K562 (cell line): ENCODE measurements around the gene CYB5R4. TPM values are rescaled to one million over a fixed set of nuclear protein-coding genes. Genes with fewer than 3 reads are reported as not detected.

Experiments
- ATF4 ChIP-seq: fragments of 450-650 bp; formaldehyde crosslinking; IDR thresholded peaks from 2 replicates; pipeline ENCODE4 v1.4.0; 2022; ENCODE audit warnings: mild to moderate bottlenecking, moderate library complexity
- BACH1 ChIP-seq: fragments of 200-800 bp; sonication (Bioruptor generic); IDR thresholded peaks from 2 replicates; pipeline ENCODE4 v1.6.1; 2016; ENCODE audit warnings: missing genetic modification characterization, missing compliant biosample characterization
- CBFA2T2 ChIP-seq: fragments of 450-650 bp; conservative IDR thresholded peaks from 2 replicates; pipeline ENCODE4 v1.6.1; 2017; ENCODE audit warnings: mild to moderate bottlenecking
- E4F1 ChIP-seq: fragments of 250-450 bp; sonication (Bioruptor Pico); IDR thresholded peaks from 2 replicates; pipeline ENCODE4 v1.5.0; 2021; ENCODE audit warnings: mild to moderate bottlenecking, borderline replicate concordance
- FOSL1 ChIP-seq: fragments of 200-800 bp; sonication (Bioruptor generic); conservative IDR thresholded peaks from 2 replicates; pipeline ENCODE4 v1.6.1; 2016; ENCODE audit warnings: missing genetic modification characterization, missing compliant biosample characterization
- FOXK1 ChIP-seq: sonication (generic); formaldehyde crosslinking; IDR thresholded peaks from 2 replicates; pipeline ENCODE4 v1.8.0; 2022; ENCODE audit warnings: missing genetic modification reagents, mild to moderate bottlenecking, borderline replicate concordance
- MAFF ChIP-seq: IDR thresholded peaks from 2 replicates; pipeline ENCODE4 v1.6.1; 2012; ENCODE audit warnings: low read length, improper control_type of control experiment
- SAFB ChIP-seq: fragments of 200-400 bp; formaldehyde crosslinking; IDR thresholded peaks from 2 replicates; pipeline ENCODE4 v1.6.1; 2017; ENCODE audit warnings: low read depth, low read length, borderline replicate concordance
- SIX5 ChIP-seq, 2 experiments: IDR thresholded peaks; 2 replicates each; pipeline ENCODE4 v1.6.1; 2011; ENCODE audit warnings: low read length in 2 of 2, borderline replicate concordance in 1 of 2, low read depth in 1 of 2, mild to moderate bottlenecking in 1 of 2, moderate library complexity in 1 of 2; ENCODE audit not compliant: insufficient read depth in 1 of 2
- TAL1 ChIP-seq: fragments of 450-650 bp; IDR thresholded peaks from 2 replicates; pipeline ENCODE4 v1.6.1; 2016; ENCODE audit warnings: mild to moderate bottlenecking
- XRCC4 ChIP-seq: IDR thresholded peaks from one replicate; pipeline ENCODE4 v1.6.1; 2011; ENCODE audit not compliant: insufficient read depth, insufficient read length; ENCODE audit errors: extremely low read depth
- ZFP91 ChIP-seq: sonication (generic); formaldehyde crosslinking; IDR thresholded peaks from 2 replicates; pipeline ENCODE4 v1.8.0; 2022; ENCODE audit warnings: mild to moderate bottlenecking, missing genetic modification reagents
- ZNF140 ChIP-seq: fragments of 250-450 bp; sonication (Bioruptor Pico); IDR thresholded peaks from 2 replicates; pipeline ENCODE4 v1.8.0; 2021; ENCODE audit warnings: moderate library complexity, mild to moderate bottlenecking, inconsistent platforms
- ZNF280A ChIP-seq: fragments of 450-650 bp; IDR thresholded peaks from 2 replicates; pipeline ENCODE4 v1.6.1; 2018; ENCODE audit warnings: mild to moderate bottlenecking, low read depth; ENCODE audit not compliant: partially characterized antibody
- polyA plus RNA-seq, 8 experiments: library from polyadenylated mRNA; depleted of rRNA in 4 of 8; stranded (reverse) in 5 of 8; unstranded in 3 of 8; fragments of >200 nt; fragmentation: Nextera tagmentation in 2 of 8; fragmentation: Illumina TruSeq in 1 of 8; extraction: Ambion mirVana in 2 of 8; extraction: Trizol in 1 of 8; gene quantifications; 2 replicates each; pipeline versions ENCODE4 v1.2.1 to v1.2.3, GENCODE V29; 2011 to 2014; ENCODE audit warnings: inconsistent platforms in 1 of 8, missing spikeins in 1 of 8
- total RNA-seq, 7 experiments: library from RNA; depleted of rRNA in 6 of 7; stranded (reverse); fragments of >200 nt in 6 of 7; fragmentation: Illumina TruSeq in 2 of 7; extraction: Trizol in 2 of 7; gene quantifications; 2 replicates each; pipeline versions ENCODE4 v1.2.1 to v1.2.3, GENCODE V29; 2011 to 2021; ENCODE audit warnings: low replicate concordance in 1 of 7
- TF ChIP-seq, protein P1 (sequence below), 2 experiments: fragments of 450-650 bp in 1 of 2; sonication (generic) in 1 of 2; formaldehyde crosslinking in 1 of 2; IDR thresholded peaks in 1 of 2; conservative IDR thresholded peaks in 1 of 2; 2 replicates each; pipeline versions ENCODE4 v1.6.1 to v1.8.1; 2016 to 2023; ENCODE audit warnings: mild to moderate bottlenecking in 2 of 2, moderate library complexity in 2 of 2, inconsistent platforms in 1 of 2, missing genetic modification reagents in 1 of 2
- TF ChIP-seq, protein P2 (sequence below): fragments of 250-450 bp; sonication (Bioruptor Pico); IDR thresholded peaks from 2 replicates; pipeline ENCODE4 v1.5.0; 2021
- TF ChIP-seq, protein P3 (sequence below): fragments of 250-450 bp; sonication (Bioruptor Pico); IDR thresholded peaks from 2 replicates; pipeline ENCODE4 v1.4.0; 2020; ENCODE audit warnings: mild to moderate bottlenecking, moderate library complexity

CYB5R4 gene
- total and polyA plus RNA-seq, 9 of the 15 experiments (the other 6 are each of a cell fraction or from before 2014, with no cell fraction given), result 5.9 to 23.1 (median 19.0) TPM

DNA sequence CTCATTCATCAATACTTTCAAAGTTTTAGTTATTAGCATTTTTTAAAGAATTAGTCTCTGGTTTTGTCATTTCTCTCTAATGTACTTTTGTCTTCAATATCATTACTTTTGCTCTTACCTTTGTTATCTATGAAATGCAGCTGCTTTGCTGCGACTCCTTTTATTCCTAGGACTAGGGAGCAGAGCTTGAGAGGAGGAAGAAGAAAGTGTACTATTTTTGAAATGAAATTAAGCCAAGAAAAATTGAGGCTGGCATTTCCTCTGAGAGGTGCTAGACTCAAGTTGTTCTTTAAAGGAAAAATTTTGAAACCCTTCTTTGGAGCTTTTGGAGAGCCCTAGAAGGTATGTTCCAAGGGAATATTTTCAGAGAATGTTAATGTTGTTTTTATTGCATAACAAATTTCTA is 125.8 kb downstream of the CYB5R4 start (continued):
- TF ChIP-seq, protein P1, sequence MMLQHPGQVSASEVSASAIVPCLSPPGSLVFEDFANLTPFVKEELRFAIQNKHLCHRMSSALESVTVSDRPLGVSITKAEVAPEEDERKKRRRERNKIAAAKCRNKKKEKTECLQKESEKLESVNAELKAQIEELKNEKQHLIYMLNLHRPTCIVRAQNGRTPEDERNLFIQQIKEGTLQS (IDR thresholded peaks at IDR 0.05), result no peak
- TF ChIP-seq, protein P1 (CRISPR knock-in tag; conservative IDR thresholded peaks at IDR 0.05), result no peak
- TF ChIP-seq, protein P2, sequence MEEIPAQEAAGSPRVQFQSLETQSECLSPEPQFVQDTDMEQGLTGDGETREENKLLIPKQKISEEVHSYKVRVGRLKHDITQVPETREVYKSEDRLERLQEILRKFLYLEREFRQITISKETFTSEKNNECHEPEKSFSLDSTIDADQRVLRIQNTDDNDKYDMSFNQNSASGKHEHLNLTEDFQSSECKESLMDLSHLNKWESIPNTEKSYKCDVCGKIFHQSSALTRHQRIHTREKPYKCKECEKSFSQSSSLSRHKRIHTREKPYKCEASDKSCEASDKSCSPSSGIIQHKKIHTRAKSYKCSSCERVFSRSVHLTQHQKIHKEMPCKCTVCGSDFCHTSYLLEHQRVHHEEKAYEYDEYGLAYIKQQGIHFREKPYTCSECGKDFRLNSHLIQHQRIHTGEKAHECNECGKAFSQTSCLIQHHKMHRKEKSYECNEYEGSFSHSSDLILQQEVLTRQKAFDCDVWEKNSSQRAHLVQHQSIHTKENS, result no peak
- TF ChIP-seq ZFP91 (CRISPR knock-in tag), result no peak
- TF ChIP-seq MAFF, result no peak
- no peak for TF ChIP-seq ZNF140
- no peak for TF ChIP-seq ATF4 (CRISPR knock-in tag)
- TF ChIP-seq XRCC4, result no peak
- TF ChIP-seq FOXK1 (CRISPR knock-in tag), result no peak
- peak; percentile 77 for TF ChIP-seq TAL1
- TF ChIP-seq SIX5 (IDR thresholded peaks at IDR 0.05; ENCODE audit: borderline replicate concordance in 1 of 2, insufficient read depth in 1 of 2, low read depth in 1 of 2, low read length in 2 of 2), result no peak
- no peak for TF ChIP-seq ZNF280A
- TF ChIP-seq SAFB, result no peak
- peak; percentile 56 for TF ChIP-seq CBFA2T2
- TF ChIP-seq FOSL1 (tag), result no peak
- TF ChIP-seq BACH1 (tag), result no peak
- TF ChIP-seq, protein P3, sequence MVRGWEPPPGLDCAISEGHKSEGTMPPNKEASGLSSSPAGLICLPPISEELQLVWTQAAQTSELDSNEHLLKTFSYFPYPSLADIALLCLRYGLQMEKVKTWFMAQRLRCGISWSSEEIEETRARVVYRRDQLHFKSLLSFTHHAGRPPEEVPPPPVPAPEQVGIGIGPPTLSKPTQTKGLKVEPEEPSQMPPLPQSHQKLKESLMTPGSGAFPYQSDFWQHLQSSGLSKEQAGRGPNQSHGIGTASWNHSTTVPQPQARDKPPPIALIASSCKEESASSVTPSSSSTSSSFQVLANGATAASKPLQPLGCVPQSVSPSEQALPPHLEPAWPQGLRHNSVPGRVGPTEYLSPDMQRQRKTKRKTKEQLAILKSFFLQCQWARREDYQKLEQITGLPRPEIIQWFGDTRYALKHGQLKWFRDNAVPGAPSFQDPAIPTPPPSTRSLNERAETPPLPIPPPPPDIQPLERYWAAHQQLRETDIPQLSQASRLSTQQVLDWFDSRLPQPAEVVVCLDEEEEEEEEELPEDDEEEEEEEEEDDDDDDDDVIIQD (CRISPR knock-in tag), result no peak
- no peak for TF ChIP-seq E4F1 (CRISPR knock-in tag)
